Keratinocyte (primary cell): ENCODE data around the gene NAA40. TPM values are rescaled to one million over a fixed set of nuclear protein-coding genes. Genes with fewer than 3 reads are reported as not detected.

Experiments
- DNase-seq: peaks from one replicate; pipeline ENCODE4 v3.0.0-alpha.2; 2011; ENCODE audit warnings: low read depth, missing footprints, low spot score
- FAIRE-seq: peaks from 2 replicates; lab custom pipeline; 2011; peaks lifted over from hg19 to GRCh38; lab: Jason Lieb, UNC
- H2AFZ ChIP-seq: 2 replicates; pipeline ENCODE4 v1.6.0; 2012; ENCODE audit warnings: low read length, control low read depth, inconsistent platforms; ENCODE audit not compliant: control insufficient read depth
- H3K27ac ChIP-seq: 2 replicates; pipeline ENCODE4 v1.5.1; 2011; ENCODE audit warnings: low read length; ENCODE audit not compliant: control insufficient read depth, insufficient read depth
- H3K27me3 ChIP-seq: 3 replicates; pipeline ENCODE4 v1.6.0; 2011; ENCODE audit warnings: low read length; ENCODE audit not compliant: control insufficient read depth, insufficient read depth; ENCODE audit errors: extremely low read depth
- H3K36me3 ChIP-seq, 2 experiments: 2 replicates in 1 of 2; 3 replicates in 1 of 2; pipeline ENCODE4 v1.5.1; 2011; ENCODE audit warnings: low read length in 2 of 2, mild to moderate bottlenecking in 1 of 2; ENCODE audit not compliant: control insufficient read depth in 2 of 2, insufficient read depth in 2 of 2; ENCODE audit errors: extremely low read depth in 1 of 2
- H3K4me1 ChIP-seq: 3 replicates; pipeline ENCODE4 v1.5.1; 2011; ENCODE audit warnings: low read length; ENCODE audit not compliant: control insufficient read depth, insufficient read depth; ENCODE audit errors: extremely low read depth
- H3K4me2 ChIP-seq: 3 replicates; pipeline ENCODE4 v1.6.0; 2011; ENCODE audit warnings: low read depth, low read length; ENCODE audit not compliant: control insufficient read depth, insufficient read depth; ENCODE audit errors: extremely low read depth
- H3K4me3 ChIP-seq, 3 experiments: fragments of 200-600 bp in 1 of 3; sonication (generic) in 1 of 3; 2 replicates in 2 of 3; 3 replicates in 1 of 3; pipeline ENCODE4 v1.5.1; 2011 to 2016; ENCODE audit warnings: low read length in 3 of 3, mild to moderate bottlenecking in 3 of 3, control low read depth in 2 of 3, inconsistent platforms in 1 of 3, low read depth in 1 of 3, mixed read lengths in 1 of 3, mixed run types in 1 of 3, moderate library complexity in 1 of 3; ENCODE audit not compliant: control insufficient read depth in 2 of 3, insufficient read depth in 2 of 3; ENCODE audit errors: extremely low read depth in 1 of 3
- H3K79me2 ChIP-seq: 2 replicates; pipeline ENCODE4 v1.6.0; 2012; ENCODE audit warnings: low read length; ENCODE audit not compliant: control insufficient read depth, insufficient read depth
- H3K9ac ChIP-seq: 3 replicates; pipeline ENCODE4 v1.6.0; 2011; ENCODE audit warnings: low read length; ENCODE audit not compliant: control insufficient read depth, insufficient read depth; ENCODE audit errors: extremely low read depth
- H3K9me1 ChIP-seq: 3 replicates; pipeline ENCODE4 v1.6.0; 2011; ENCODE audit warnings: low read length; ENCODE audit not compliant: control insufficient read depth, insufficient read depth; ENCODE audit errors: extremely low read depth
- H3K9me3 ChIP-seq: 2 replicates; pipeline ENCODE4 v1.5.1; 2012; ENCODE audit warnings: low read depth, low read length; ENCODE audit not compliant: control insufficient read depth
- H4K20me1 ChIP-seq: 3 replicates; pipeline ENCODE4 v1.6.0; 2011; ENCODE audit warnings: low read length; ENCODE audit not compliant: control insufficient read depth, insufficient read depth; ENCODE audit errors: extremely low read depth
- CTCF ChIP-seq, 3 experiments: IDR thresholded peaks in 1 of 3; conservative IDR thresholded peaks in 1 of 3; optimal IDR thresholded peaks in 1 of 3; 2 replicates in 2 of 3; 3 replicates in 1 of 3; pipeline versions ENCODE3 to v1.5.1; 2011; ENCODE audit warnings: low read length in 3 of 3, mild to moderate bottlenecking in 3 of 3, moderate library complexity in 2 of 3, control low read depth in 1 of 3, inconsistent platforms in 1 of 3; ENCODE audit not compliant: insufficient read depth in 2 of 3; ENCODE audit errors: extremely low read depth in 1 of 3
- EZH2 ChIP-seq: IDR thresholded peaks from one replicate; pipeline ENCODE4 v1.6.1; 2012; ENCODE audit warnings: inconsistent platforms, mild to moderate bottlenecking, low read length, moderate library complexity
- dilution Hi-C: fragments of 300-500 bp; cut with MboI; formaldehyde crosslinking; loops from one replicate; pipeline ENCODE4 v1.7.0; 2020; ENCODE audit warnings: low sequenced_read_pairs; ENCODE audit not compliant: extremely low pct_ligation_motif_present
- polyA plus RNA-seq, 5 experiments: library from polyadenylated mRNA; depleted of rRNA in 3 of 5; stranded (reverse) in 3 of 5; stranded (forward) in 1 of 5; unstranded in 1 of 5; fragments of >200 nt; gene quantifications; 1 replicate in 1 of 5; 2 replicates in 3 of 5; 3 replicates in 1 of 5; pipeline versions ENCODE4 v1.2.1 to v1.2.3, GENCODE V29; 2011 to 2012; ENCODE audit warnings: missing spikeins in 2 of 5, low read depth in 1 of 5, low replicate concordance in 1 of 5

Gene NAA40
- polyA plus RNA-seq, 1 donor (not counting 4 experiments of a cell fraction or from before 2014, with no cell fraction given), result 13.5 TPM

GRCh38 chr11:63907808-63908530 is 30.8 kb upstream of the NAA40 start:
- no peak overlapping the region for H3K4me2 ChIP-seq
- no peaks in the 10 kb centered on the region for H3K79me2 ChIP-seq
- FAIRE-seq, result no peak
- peaks cover 26 to 39% of the 10 kb centered on the region in 2 experiments for H3K36me3 ChIP-seq
- H3K9me1 ChIP-seq, result no peaks in the 10 kb centered on the region
- H3K4me1 ChIP-seq, result no peaks in the 10 kb centered on the region
- dilution Hi-C loops, result no loop called here
- H3K9ac ChIP-seq, result no peak overlapping the region
- H3K27me3 ChIP-seq, result no peaks in the 10 kb centered on the region
- H4K20me1 ChIP-seq, result peaks cover 3% of the 10 kb centered on the region
- no peak for DNase-seq
- H3K27ac ChIP-seq, result no peak overlapping the region
- no peak overlapping the region for H3K4me3 ChIP-seq
- no peak overlapping the region for H2AFZ ChIP-seq
- TF ChIP-seq EZH2 (no peak), CTCF (optimal IDR thresholded peaks at IDR 0.05 in 1 of 3, IDR thresholded peaks at IDR 0.05 in 1 of 3, conservative IDR thresholded peaks at IDR 0.05 in 1 of 3; ENCODE audit: extremely low read depth in 1 of 3, insufficient read depth in 2 of 3, low read length in 3 of 3) (peak in 1 of 3 experiments; percentile 5)
- no peaks in the 10 kb centered on the region for H3K9me3 ChIP-seq

GRCh38 chr11:63908631-63909401 is 30.0 kb upstream of the NAA40 start:
- DNase-seq (no peak), FAIRE-seq (no peak)
- peaks cover 17 to 32% of the 10 kb centered on the region in 2 experiments for H3K36me3 ChIP-seq
- no peak overlapping the region for H2AFZ ChIP-seq
- H4K20me1 ChIP-seq, result peaks cover 3% of the 10 kb centered on the region
- H3K9me3 ChIP-seq, result no peaks in the 10 kb centered on the region
- no peaks in the 10 kb centered on the region for H3K79me2 ChIP-seq
- no peak overlapping the region for H3K4me3 ChIP-seq
- no peak for TF ChIP-seq EZH2
- no peak for TF ChIP-seq CTCF (optimal IDR thresholded peaks at IDR 0.05 in 1 of 3, IDR thresholded peaks at IDR 0.05 in 1 of 3, conservative IDR thresholded peaks at IDR 0.05 in 1 of 3; ENCODE audit: extremely low read depth in 1 of 3, insufficient read depth in 2 of 3, low read length in 3 of 3)
- H3K9me1 ChIP-seq, result no peaks in the 10 kb centered on the region
- no peak overlapping the region for H3K9ac ChIP-seq
- H3K4me1 ChIP-seq, result no peaks in the 10 kb centered on the region
- H3K27me3 ChIP-seq, result no peaks in the 10 kb centered on the region
- no peak overlapping the region for H3K4me2 ChIP-seq
- dilution Hi-C loops, result no loop called here
- no peak overlapping the region for H3K27ac ChIP-seq
